GM20000 (cell line): ENCODE results near the gene TSNAXIP1.

Experiments used
- DNase-seq: peaks from one replicate; pipeline ENCODE4 v3.0.0; 2012; ENCODE audit warnings: low spot score
- TF ChIP-seq, protein P1 (sequence below): IDR thresholded peaks from 2 replicates; pipeline ENCODE4 v1.5.1; 2012; ENCODE audit warnings: mild to moderate bottlenecking, control low read depth; ENCODE audit errors: extremely low read depth, missing control alignments

TSNAXIP1 gene

GRCh38 chr16:67841198-67841815 lies 34.6 kb downstream of the TSNAXIP1 start:
- TF ChIP-seq, protein P1, sequence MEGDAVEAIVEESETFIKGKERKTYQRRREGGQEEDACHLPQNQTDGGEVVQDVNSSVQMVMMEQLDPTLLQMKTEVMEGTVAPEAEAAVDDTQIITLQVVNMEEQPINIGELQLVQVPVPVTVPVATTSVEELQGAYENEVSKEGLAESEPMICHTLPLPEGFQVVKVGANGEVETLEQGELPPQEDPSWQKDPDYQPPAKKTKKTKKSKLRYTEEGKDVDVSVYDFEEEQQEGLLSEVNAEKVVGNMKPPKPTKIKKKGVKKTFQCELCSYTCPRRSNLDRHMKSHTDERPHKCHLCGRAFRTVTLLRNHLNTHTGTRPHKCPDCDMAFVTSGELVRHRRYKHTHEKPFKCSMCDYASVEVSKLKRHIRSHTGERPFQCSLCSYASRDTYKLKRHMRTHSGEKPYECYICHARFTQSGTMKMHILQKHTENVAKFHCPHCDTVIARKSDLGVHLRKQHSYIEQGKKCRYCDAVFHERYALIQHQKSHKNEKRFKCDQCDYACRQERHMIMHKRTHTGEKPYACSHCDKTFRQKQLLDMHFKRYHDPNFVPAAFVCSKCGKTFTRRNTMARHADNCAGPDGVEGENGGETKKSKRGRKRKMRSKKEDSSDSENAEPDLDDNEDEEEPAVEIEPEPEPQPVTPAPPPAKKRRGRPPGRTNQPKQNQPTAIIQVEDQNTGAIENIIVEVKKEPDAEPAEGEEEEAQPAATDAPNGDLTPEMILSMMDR: no peak
- no peak for DNase-seq

GRCh38 chr16:67841816-67842508 lies 35.3 kb downstream of the TSNAXIP1 start, which contains the start of gene THAP11:
THAP11 (plus strand) TSS chr16:67842320; CDS start chr16:67842555, 235 bp downstream.
- peak; percentile 93 for DNase-seq
- TF ChIP-seq, protein P1: peak; percentile 78

- peak; percentile 74 for DNase-seq
- TF ChIP-seq, protein P1: peak; percentile 45
These were observed 36.0 kb downstream of the TSNAXIP1 start for GRCh38 chr16:67842509-67843342.

GRCh38 chr16:67843343-67843765 lies 36.7 kb downstream of the TSNAXIP1 start:
- DNase-seq: no peak
- TF ChIP-seq, protein P1: no peak

DNA sequence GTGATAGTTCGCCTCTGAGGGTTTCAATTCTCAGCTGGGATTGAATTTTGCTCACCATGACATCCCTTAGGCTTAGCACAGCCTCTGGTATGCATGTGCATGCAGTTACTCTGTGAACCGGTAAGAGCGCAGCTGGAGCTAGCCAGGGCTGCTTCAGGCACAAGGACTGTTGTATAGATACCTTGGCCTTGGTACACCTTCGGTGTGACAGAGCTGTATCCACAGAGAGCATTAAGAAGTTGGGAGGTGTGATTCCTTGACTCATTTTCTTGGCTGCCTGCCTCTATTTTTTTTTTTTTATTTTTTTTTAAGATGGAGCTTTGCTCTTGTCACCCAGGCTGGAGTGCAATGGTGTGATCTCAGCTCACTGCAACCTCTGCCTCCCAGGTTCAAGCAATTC lies 37.8 kb downstream of the TSNAXIP1 start:
- DNase-seq: no peak
- TF ChIP-seq, protein P1: no peak

DNA sequence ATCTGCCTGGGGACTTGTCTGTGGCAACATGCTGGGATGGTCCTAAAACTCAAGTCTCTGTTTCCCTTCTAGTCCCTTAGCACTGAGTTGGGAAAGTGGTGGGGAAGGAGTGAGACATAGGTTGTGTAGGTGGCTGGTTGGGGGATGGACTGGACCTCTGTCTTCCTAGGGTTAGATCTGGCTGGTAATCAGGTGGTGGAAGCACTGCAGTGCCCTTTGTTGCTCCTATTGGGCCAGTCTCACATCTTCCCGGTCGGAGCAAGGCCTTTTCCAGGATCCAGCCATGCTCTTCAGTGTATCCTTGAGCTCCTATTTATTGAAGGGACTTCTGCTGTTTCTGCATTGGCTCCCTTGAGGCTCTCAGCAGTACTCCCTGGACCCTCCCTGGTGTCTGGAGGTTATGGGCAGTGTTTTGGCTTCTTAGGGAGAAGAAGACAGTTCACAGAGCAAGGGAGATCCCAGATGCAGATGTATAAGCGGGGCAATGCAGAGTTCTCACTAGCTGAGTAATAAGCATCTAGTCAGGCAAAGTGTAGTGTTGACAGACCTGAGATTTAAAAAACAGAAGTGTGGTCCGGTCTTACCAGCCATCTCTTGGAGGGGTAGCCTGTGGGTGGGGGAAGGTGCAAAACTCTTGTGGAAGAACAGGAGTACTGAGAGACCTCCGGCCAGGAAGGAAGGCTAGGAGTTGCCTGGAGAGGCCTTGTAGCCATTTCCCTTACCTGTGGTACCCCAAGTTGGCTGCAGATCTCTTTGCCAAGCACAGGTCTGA lies 38.8 kb downstream of the TSNAXIP1 start:
- DNase-seq: peak; percentile 34
- TF ChIP-seq, protein P1: no peak
